ENCODE measurements around the gene LRRC63.
"Not testable (repeated sequence)": the region's sequence is repeated elsewhere in the genome, so short reads cannot be mapped to it uniquely, and the experiment has no call there.

Gene LRRC63

GRCh38 chr13:46182491-46182877, 29.2 kb upstream of the LRRC63 start:
- DNase-seq = no peak

- DNase-seq = no peak
Observed at GRCh38 chr13:46183018-46183946, 28.4 kb upstream of the LRRC63 start.

GRCh38 chr13:46184277-46184699, 27.4 kb upstream of the LRRC63 start:
- DNase-seq = no peak

GRCh38 chr13:46185634-46186033, 26.1 kb upstream of the LRRC63 start:
- no peak for DNase-seq

GRCh38 chr13:46192412-46192811, 19.3 kb upstream of the LRRC63 start:
- DNase-seq = no peak

- no peak for DNase-seq
Observed at GRCh38 chr13:46195016-46195415, 16.7 kb upstream of the LRRC63 start.

GRCh38 chr13:46197299-46198048, 14.3 kb upstream of the LRRC63 start:
- peak; percentile 83 for DNase-seq

GRCh38 chr13:46198696-46199193, 13.0 kb upstream of the LRRC63 start:
- DNase-seq = no peak

- no peak for DNase-seq
Observed at GRCh38 chr13:46202188-46202795, 9.4 kb upstream of the LRRC63 start.

- no peak for DNase-seq
Observed at GRCh38 chr13:46202966-46203365, 8.8 kb upstream of the LRRC63 start.

GRCh38 chr13:46206143-46206542, 5.6 kb upstream of the LRRC63 start:
- no peak for DNase-seq

- DNase-seq = no peak
Observed at GRCh38 chr13:46207828-46208227, 3.9 kb upstream of the LRRC63 start.

GRCh38 chr13:46210362-46211083, 1.2 kb upstream of the LRRC63 start:
- DNase-seq = no peak

- DNase-seq = no peak
Observed at GRCh38 chr13:46211116-46211482, 629 bp upstream of the LRRC63 start.

GRCh38 chr13:46213242-46213641, 1.5 kb downstream of the LRRC63 start:
- DNase-seq = no peak

- DNase-seq = not testable (repeated sequence)
Observed at GRCh38 chr13:46214741-46215140, 3.0 kb downstream of the LRRC63 start.

- DNase-seq = not testable (repeated sequence)
Observed at GRCh38 chr13:46220234-46220633, 8.5 kb downstream of the LRRC63 start.

GRCh38 chr13:46229251-46229650, 17.5 kb downstream of the LRRC63 start:
- DNase-seq = no peak

GRCh38 chr13:46232281-46232680, 20.6 kb downstream of the LRRC63 start:
- peak; percentile 4 for DNase-seq

GRCh38 chr13:46235286-46235685, 23.6 kb downstream of the LRRC63 start:
- DNase-seq = no peak

- no peak for DNase-seq
Observed at GRCh38 chr13:46265292-46265691, 53.6 kb downstream of the LRRC63 start.

- DNase-seq = no peak
Observed at GRCh38 chr13:46267166-46267565, 55.4 kb downstream of the LRRC63 start.

- no peak for DNase-seq
Observed at GRCh38 chr13:46270416-46270815, 58.7 kb downstream of the LRRC63 start.

All from fibroblast of skin of right quadriceps (primary cell).